Upper lobe of right lung (tissue), 1 donor: ENCODE results near the gene SBF1. TPM values are rescaled to one million over a fixed set of nuclear protein-coding genes. Genes with fewer than 3 reads are reported as not detected.

Experiments
- ATAC-seq: fragments of 200-7000 bp; cut with Tn5 transposase; one replicate; pipeline ENCODE4 v1.9.1; 2020; ENCODE audit warnings: mild to moderate bottlenecking, moderate library complexity
- DNase-seq: peaks from one replicate; pipeline ENCODE4 v3.0.0-alpha.2; 2020
- H3K27ac ChIP-seq: fragments of 200-600 bp; one replicate; pipeline ENCODE4 v1.8.0; 2022
- H3K27me3 ChIP-seq: fragments of 200-600 bp; one replicate; pipeline ENCODE4 v1.8.0; 2022; ENCODE audit warnings: mild to moderate bottlenecking
- H3K36me3 ChIP-seq: fragments of 200-600 bp; one replicate; pipeline ENCODE4 v1.8.0; 2022
- H3K4me1 ChIP-seq: fragments of 200-600 bp; one replicate; pipeline ENCODE4 v1.8.0; 2022
- H3K4me3 ChIP-seq: fragments of 200-600 bp; one replicate; pipeline ENCODE4 v1.8.0; 2022; ENCODE audit warnings: mild to moderate bottlenecking
- H3K9me3 ChIP-seq: fragments of 200-600 bp; one replicate; pipeline ENCODE4 v1.8.0; 2022
- intact Hi-C: fragments of 100-400 bp; cut with DNase I; formaldehyde crosslinking; loops from one replicate; pipeline ENCODE4 v1.11.0; 2022
- total RNA-seq: library from RNA; stranded (reverse); fragmentation: NEBNext Ultra II Directional; extraction: Animal tissue kit (Norgen Biotek cat#: 25700); gene quantifications from one replicate; pipeline ENCODE4 v1.2.1, GENCODE V29; 2021
- TF ChIP-seq, protein P1 (sequence below): fragments of 200-600 bp; IDR thresholded peaks from one replicate; pipeline ENCODE4 v1.8.0; 2022; ENCODE audit warnings: antibody characterized with exemption
- donor health status: DM: no; HTN: yes; CAD: no; lungs with severe emphysema.

SBF1 gene
- total RNA-seq, 1 donor from 2014 or later, result 69.4 TPM

DNA sequence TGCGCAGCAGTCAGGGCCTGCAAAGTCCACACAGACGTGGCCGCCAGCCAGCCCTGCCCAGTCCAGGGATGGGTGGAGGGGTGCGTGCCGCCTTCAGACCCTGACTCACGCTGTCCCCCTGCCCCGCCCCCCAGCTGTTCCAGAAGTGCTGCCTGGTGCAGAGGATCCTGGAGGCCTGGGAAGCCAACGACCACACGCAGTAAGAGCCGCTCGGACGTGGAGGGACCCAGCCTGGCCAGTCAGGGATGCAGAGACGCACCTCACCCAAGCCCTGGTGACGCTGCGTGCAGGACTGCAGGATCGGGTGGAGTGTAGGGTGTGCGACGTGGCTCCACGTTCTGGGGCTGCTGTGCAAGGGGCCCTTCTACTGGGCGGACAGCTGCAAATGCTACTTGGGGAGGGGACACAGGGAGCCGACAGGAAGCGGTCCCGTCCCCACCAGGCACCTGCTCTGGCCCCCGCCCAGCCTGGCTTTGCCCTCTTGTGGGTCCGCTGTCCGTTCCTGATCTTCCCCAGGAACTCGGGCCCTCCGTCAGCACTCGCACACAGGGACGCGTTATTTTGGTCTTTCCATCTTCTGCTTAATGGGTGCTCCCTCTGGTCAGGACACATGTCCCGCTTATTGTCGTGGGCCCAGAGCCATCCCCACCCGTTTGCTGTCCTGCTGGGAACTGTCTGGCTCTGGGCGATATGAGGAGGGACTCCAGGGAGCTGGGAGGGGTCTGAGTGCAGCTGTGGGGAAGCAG lies 42.5 kb downstream of the SBF1 start:
- DNase-seq, result no peak
- Histone ChIP-seq H3K4me3 (no peak overlapping the region), H3K36me3 (peaks cover 83% of the 10 kb centered on the region)

DNA sequence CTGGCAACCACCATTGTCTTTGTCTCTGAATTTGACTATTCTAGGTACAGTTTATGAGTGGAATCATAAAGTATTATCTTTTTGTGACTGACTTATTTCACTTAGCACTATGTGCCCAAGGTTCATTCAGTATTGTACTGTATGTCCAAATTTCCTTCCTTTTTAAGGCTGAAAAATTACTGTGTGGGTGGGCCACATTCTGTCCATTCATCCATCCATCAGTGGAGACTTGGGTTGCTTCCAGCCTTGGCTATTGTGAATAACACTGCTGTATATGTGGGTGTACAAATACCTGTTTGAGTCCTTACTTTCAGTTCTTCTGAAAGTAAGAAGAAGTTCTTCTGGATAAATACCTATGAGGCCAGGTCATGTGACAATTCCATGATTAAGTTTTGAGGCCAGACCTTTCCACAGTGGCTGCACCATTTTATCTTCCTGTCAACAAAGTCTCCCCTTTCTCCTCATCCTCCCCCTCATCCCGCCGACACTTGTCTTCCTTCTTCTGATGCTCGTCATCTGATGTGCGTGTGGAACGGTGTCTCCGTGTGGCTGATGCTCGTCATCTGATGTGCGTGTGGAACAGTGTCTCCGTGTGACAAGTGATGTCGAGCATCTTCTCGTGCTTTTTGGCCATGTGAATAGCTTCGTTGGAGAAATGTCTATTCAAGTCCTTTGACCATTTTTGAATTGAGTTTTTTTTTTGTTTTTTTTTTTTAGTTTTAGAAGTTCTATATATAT lies 49.5 kb downstream of the SBF1 start:
- Histone ChIP-seq H3K9me3 (no peaks in the 10 kb centered on the region), H3K27ac (no peak overlapping the region), H3K27me3 (no peaks in the 10 kb centered on the region), H3K4me3 (no peak overlapping the region), H3K4me1 (no peaks in the 10 kb centered on the region), H3K36me3 (peaks cover 88% of the 10 kb centered on the region)
- TF ChIP-seq, protein P1, sequence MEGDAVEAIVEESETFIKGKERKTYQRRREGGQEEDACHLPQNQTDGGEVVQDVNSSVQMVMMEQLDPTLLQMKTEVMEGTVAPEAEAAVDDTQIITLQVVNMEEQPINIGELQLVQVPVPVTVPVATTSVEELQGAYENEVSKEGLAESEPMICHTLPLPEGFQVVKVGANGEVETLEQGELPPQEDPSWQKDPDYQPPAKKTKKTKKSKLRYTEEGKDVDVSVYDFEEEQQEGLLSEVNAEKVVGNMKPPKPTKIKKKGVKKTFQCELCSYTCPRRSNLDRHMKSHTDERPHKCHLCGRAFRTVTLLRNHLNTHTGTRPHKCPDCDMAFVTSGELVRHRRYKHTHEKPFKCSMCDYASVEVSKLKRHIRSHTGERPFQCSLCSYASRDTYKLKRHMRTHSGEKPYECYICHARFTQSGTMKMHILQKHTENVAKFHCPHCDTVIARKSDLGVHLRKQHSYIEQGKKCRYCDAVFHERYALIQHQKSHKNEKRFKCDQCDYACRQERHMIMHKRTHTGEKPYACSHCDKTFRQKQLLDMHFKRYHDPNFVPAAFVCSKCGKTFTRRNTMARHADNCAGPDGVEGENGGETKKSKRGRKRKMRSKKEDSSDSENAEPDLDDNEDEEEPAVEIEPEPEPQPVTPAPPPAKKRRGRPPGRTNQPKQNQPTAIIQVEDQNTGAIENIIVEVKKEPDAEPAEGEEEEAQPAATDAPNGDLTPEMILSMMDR, result no peak
- intact Hi-C loops, result no loop called here
- ATAC-seq, result no peak
- DNase-seq, result no peak

More for the DNA sequence above, 42.5 kb downstream of the SBF1 start:
- no peak overlapping the region for H3K27ac ChIP-seq
- H3K27me3 ChIP-seq, result no peaks in the 10 kb centered on the region
- no peaks in the 10 kb centered on the region for H3K9me3 ChIP-seq
- TF ChIP-seq, protein P1, result no peak
- ATAC-seq, result peak; percentile 15
- intact Hi-C loops, result no loop called here
- H3K4me1 ChIP-seq, result no peaks in the 10 kb centered on the region

DNA sequence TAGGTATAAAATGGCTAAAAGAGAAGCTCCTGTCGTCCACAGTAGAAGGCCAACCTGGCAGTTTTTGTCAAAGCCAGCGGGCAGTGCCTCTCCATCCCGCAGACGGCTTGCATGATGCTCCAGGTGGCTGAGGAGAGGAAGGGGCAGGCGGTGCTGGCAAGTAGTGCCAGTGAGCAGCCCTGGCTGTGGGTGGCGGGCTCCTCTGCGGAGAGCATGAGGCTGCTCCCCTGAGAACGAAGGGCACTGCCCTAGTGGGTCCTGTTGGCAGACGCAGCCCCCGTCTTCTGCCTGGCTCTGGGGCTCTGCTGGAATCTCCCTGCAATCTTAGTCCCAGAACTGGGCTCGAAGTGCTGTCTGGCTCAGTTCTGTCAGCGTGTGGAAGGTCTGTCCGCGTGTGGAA lies 50.9 kb downstream of the SBF1 start:
- Histone ChIP-seq H3K27me3 (no peaks in the 10 kb centered on the region), H3K27ac (no peak overlapping the region), H3K4me3 (no peak overlapping the region), H3K4me1 (no peaks in the 10 kb centered on the region), H3K36me3 (peaks cover 88% of the 10 kb centered on the region), H3K9me3 (no peaks in the 10 kb centered on the region)
- TF ChIP-seq, protein P1, result no peak
- ATAC-seq (no peak), DNase-seq (no peak)
- intact Hi-C loops, result no loop called here

DNA sequence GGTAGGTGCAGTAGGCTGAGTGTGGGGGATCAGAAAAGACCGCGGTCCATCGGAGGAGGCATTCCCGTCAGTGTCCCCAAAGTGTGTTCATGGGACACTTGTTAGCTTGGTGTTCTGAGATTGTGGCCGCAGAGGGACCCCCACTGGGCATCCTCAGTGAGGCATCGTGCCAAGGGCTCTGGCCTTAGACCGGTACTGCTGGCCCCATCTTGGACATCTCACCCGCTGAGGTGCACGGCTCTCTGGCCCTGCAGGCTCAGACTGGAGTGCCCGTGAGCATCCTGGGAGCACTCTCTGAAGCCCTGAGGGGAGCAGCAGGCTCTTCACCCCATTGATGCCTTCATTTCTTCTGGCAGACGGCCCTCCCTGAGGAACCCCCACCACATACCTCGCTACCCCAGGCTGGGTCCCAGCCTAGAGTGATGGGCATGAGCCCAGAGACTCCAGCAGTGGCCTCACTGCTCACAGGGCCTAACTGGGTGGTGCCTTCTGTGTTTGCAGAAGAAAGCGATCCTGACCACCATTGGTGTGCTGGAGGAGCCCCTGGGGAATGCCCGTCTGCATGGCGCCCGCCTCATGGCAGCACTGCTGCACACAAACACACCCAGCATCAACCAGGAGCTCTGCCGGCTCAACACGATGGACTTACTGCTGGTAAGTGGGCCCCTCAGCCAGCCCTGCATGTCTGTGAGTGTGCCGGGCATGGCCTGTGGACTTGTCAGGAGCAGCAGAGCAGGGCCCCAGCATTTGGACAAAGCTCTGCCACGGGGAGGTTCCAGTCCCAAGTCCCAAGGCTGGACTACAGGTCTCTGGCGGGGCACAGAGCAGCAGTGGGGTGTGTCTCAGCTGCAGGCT lies 51.6 kb downstream of the SBF1 start:
- ATAC-seq (peak; percentile 19), DNase-seq (no peak)
- TF ChIP-seq, protein P1, result no peak
- no peak overlapping the region for H3K4me3 ChIP-seq
- no peaks in the 10 kb centered on the region for H3K4me1 ChIP-seq
- no peaks in the 10 kb centered on the region for H3K27me3 ChIP-seq
- no peaks in the 10 kb centered on the region for H3K9me3 ChIP-seq
- intact Hi-C loops, result no loop called here
- no peak overlapping the region for H3K27ac ChIP-seq
- H3K36me3 ChIP-seq, result peaks cover 88% of the 10 kb centered on the region

DNA sequence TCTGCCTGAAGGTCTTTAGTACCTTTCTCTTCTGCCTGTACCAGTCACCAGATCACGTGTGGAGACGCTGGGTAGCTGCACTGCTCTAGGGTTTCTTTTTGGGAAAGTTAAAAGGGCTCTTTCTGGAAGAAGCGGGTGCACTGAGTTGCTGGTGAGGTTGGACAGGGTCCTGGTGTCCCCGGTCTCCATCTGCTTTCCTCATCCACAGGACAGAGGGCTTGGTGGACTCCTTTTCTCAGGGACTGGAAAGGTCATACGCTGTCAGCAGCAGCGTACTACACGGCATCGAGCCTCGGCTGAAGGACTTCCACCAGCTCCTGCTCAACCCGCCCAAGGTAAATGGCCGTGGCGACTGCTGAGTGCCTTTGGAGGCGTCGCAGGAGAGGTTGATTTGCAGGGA lies 52.8 kb downstream of the SBF1 start:
- TF ChIP-seq, protein P1, result no peak
- Histone ChIP-seq H3K36me3 (peaks cover 89% of the 10 kb centered on the region), H3K4me1 (no peaks in the 10 kb centered on the region), H3K27me3 (no peaks in the 10 kb centered on the region), H3K4me3 (no peak overlapping the region), H3K9me3 (no peaks in the 10 kb centered on the region), H3K27ac (no peak overlapping the region)
- intact Hi-C loops, result no loop called here
- ATAC-seq (no peak), DNase-seq (no peak)
